ENCODE measurements around the gene HOXA11. TPM values are rescaled to one million over a fixed set of nuclear protein-coding genes. Genes with fewer than 3 reads are reported as not detected.

Gene HOXA11
- polyA plus RNA-seq, 1 of the 3 experiments (the other 2 are of a cell fraction): not detected

- Histone ChIP-seq H3K4me3 (ENCODE audit: low read depth in 2 of 2, low read length in 1 of 2) (no peak overlapping the region), H4K20me1 (ENCODE audit: insufficient read depth) (peaks cover 9% of the 10 kb centered on the region), H2AFZ (ENCODE audit: low read depth) (no peak overlapping the region), H3K4me1 (ENCODE audit: control insufficient read depth in 1 of 2, insufficient read depth in 2 of 2, low read depth in 1 of 2, low read length in 1 of 2) (no peaks in the 10 kb centered on the region; a peak in 1 of 4 replicates), H3K79me2 (ENCODE audit: insufficient read depth) (no peaks in the 10 kb centered on the region), H3K27me3 (ENCODE audit: insufficient read depth) (peaks cover 84% of the 10 kb centered on the region), H3K9me2 (no peaks in the 10 kb centered on the region), H3K27ac (ENCODE audit: low read depth in 2 of 2, low read length in 1 of 2) (no peak overlapping the region), H3K4me2 (no peak overlapping the region), H3F3A (replicated peaks; ENCODE audit: insufficient read depth) (peaks cover 8% of the 10 kb centered on the region), H3K36me3 (replicated peaks in 1 of 2; ENCODE audit: control insufficient read depth in 1 of 2, insufficient read depth in 2 of 2, low read length in 1 of 2) (no peaks in the 10 kb centered on the region), H3K9me3 (no peaks in the 10 kb centered on the region), H3K9ac (no peak overlapping the region)
- no peak for DNase-seq
- CTCF ChIA-PET: interaction anchor here (0.6 to 5.2 kb wide), 15 partner anchors 12 to 898 kb away, joined by 3 to 44 read pairs (median 3); no protein-coding TSS in a partner anchor
- TF ChIP-seq NFIC (IDR thresholded peaks at IDR 0.05; ENCODE audit: borderline replicate concordance) (no peak), FOSL2 (IDR thresholded peaks at IDR 0.05; ENCODE audit: borderline replicate concordance, low read depth) (no peak), PBX3 (IDR thresholded peaks at IDR 0.05) (no peak), NRF1 (IDR thresholded peaks at IDR 0.05; ENCODE audit: low read depth, low read length) (no peak), EZH2phosphoT487 (IDR thresholded peaks at IDR 0.05; ENCODE audit: borderline replicate concordance, low read depth) (no peak), RFX5 (IDR thresholded peaks at IDR 0.05; ENCODE audit: low read length) (no peak), CTCF (IDR thresholded peaks at IDR 0.05) (no peak), EP300 (IDR thresholded peaks at IDR 0.05; ENCODE audit: borderline replicate concordance in 1 of 2, low read depth in 1 of 2, low read length in 1 of 2) (no peak), ZBTB33 (IDR thresholded peaks at IDR 0.05; ENCODE audit: borderline replicate concordance, low read depth) (no peak), TEAD4 (IDR thresholded peaks at IDR 0.05; ENCODE audit: borderline replicate concordance, insufficient read depth) (no peak), GABPA (IDR thresholded peaks at IDR 0.05; ENCODE audit: low read depth) (no peak), TCF12 (IDR thresholded peaks at IDR 0.05) (no peak), FOXM1 (IDR thresholded peaks at IDR 0.05; ENCODE audit: low read depth) (no peak), JUND (IDR thresholded peaks at IDR 0.05) (no peak), CHD2 (IDR thresholded peaks at IDR 0.05; ENCODE audit: low read length, partially characterized antibody) (no peak), SIN3A (IDR thresholded peaks at IDR 0.05; ENCODE audit: borderline replicate concordance, low read depth, low read length) (no peak)
- 11% methylated on average over 29 of the region's 29 CpGs for WGBS (ENCODE audit: low lambda C conversion rate)
- POLR2A ChIA-PET: interaction anchor here (0.5 kb wide), 1 partner anchor 11 kb away, joined by 4 read pairs; no protein-coding TSS in a partner anchor
Measured at GRCh38 chr7:27198138-27198841, 13.3 kb upstream of the HOXA11 start.
